Middle frontal gyrus (tissue), 1 donor: ENCODE measurements around the gene ECD.
"Not testable (repeated sequence)": the region's sequence is repeated elsewhere in the genome, so short reads cannot be mapped to it uniquely, and the experiment has no call there.

Experiments
- DNase-seq: peaks from one replicate; pipeline ENCODE4 v3.0.0-alpha.2; 2015; ENCODE audit warnings: low spot score; ENCODE audit errors: extremely low spot score

The ECD gene

GRCh38 chr10:73159038-73159648 is 8.7 kb downstream of the ECD start:
- peak; percentile 21 for DNase-seq

GRCh38 chr10:73156054-73156453 is 11.8 kb downstream of the ECD start:
- no peak for DNase-seq

GRCh38 chr10:73152009-73152408 is 15.8 kb downstream of the ECD start:
- no peak for DNase-seq

- DNase-seq, result not testable (repeated sequence)
These were observed 17.0 kb downstream of the ECD start for GRCh38 chr10:73150633-73151413.

GRCh38 chr10:73141603-73142002 is 26.2 kb downstream of the ECD start:
- no peak for DNase-seq

- DNase-seq, result no peak
These were observed 28.6 kb downstream of the ECD start for GRCh38 chr10:73139251-73139650.

GRCh38 chr10:73136627-73137026 is 31.2 kb downstream of the ECD start:
- DNase-seq, result no peak

- no peak for DNase-seq
These were observed 33.1 kb downstream of the ECD start for GRCh38 chr10:73134727-73135126.

- DNase-seq, result no peak
These were observed 35.7 kb downstream of the ECD start for GRCh38 chr10:73131913-73132686.

- DNase-seq, result no peak
These were observed 36.5 kb downstream of the ECD start for GRCh38 chr10:73131301-73131700.

GRCh38 chr10:73126343-73126742 is 41.5 kb downstream of the ECD start:
- DNase-seq, result no peak

GRCh38 chr10:73119952-73120351 is 47.9 kb downstream of the ECD start:
- no peak for DNase-seq

GRCh38 chr10:73119457-73119856 is 48.4 kb downstream of the ECD start:
- DNase-seq, result no peak

GRCh38 chr10:73117976-73118743 is 49.6 kb downstream of the ECD start:
- no peak for DNase-seq

- no peak for DNase-seq
These were observed 51.8 kb downstream of the ECD start for GRCh38 chr10:73116017-73116416.

GRCh38 chr10:73113551-73113950 is 54.3 kb downstream of the ECD start:
- DNase-seq, result no peak

- not testable (repeated sequence) for DNase-seq
These were observed 55.8 kb downstream of the ECD start for GRCh38 chr10:73112032-73112431.

- peak; percentile 68 for DNase-seq
These were observed 57.4 kb downstream of the ECD start, which contains the start of gene NUDT13 for GRCh38 chr10:73110345-73110849. Gene NUDT13 (plus strand): TSS chr10:73110455. CDS start chr10:73114366, 3,911 bp downstream.

- DNase-seq, result not testable (repeated sequence)
These were observed 58.6 kb downstream of the ECD start for GRCh38 chr10:73109248-73109652.

GRCh38 chr10:73106301-73106700 is 61.5 kb downstream of the ECD start:
- DNase-seq, result no peak

- DNase-seq, result no peak
These were observed 68.7 kb downstream of the ECD start for GRCh38 chr10:73099141-73099540.
